Prostate gland (tissue), 2 donors: Measurements from ENCODE around the gene KIF26B. TPM values are rescaled to one million over a fixed set of nuclear protein-coding genes. Genes with fewer than 3 reads are reported as not detected.

Source experiments
- DNase-seq: peaks from one replicate; pipeline ENCODE4 v3.0.0-alpha.2; 2019; ENCODE audit warnings: low spot score
- H3K27ac ChIP-seq, 2 donors: fragments of 200-600 bp; sonication (generic); 2 replicates each; pipeline ENCODE4 v1.5.1; 2017 to 2019
- H3K27me3 ChIP-seq: fragments of 200-600 bp; sonication (generic); replicated peaks from 2 replicates; pipeline ENCODE4 v1.5.1; 2019; ENCODE audit not compliant: insufficient read depth
- H3K36me3 ChIP-seq, 2 donors: fragments of 200-600 bp; sonication (generic); 1 replicate in 1 of 2; 2 replicates in 1 of 2; pipeline versions ENCODE4 v1.5.1 to v1.8.1; 2017 to 2019
- H3K4me1 ChIP-seq: fragments of 200-600 bp; sonication (generic); replicated peaks from 2 replicates; pipeline ENCODE4 v1.5.1; 2019
- H3K4me3 ChIP-seq, 2 donors: fragments of 200-600 bp; sonication (generic); 2 replicates each; pipeline ENCODE4 v1.5.1; 2017 to 2019
- H3K9me3 ChIP-seq: fragments of 200-600 bp; sonication (generic); 2 replicates; pipeline ENCODE4 v1.5.1; 2017
- CTCF ChIP-seq, 4 experiments: fragments of 200-600 bp in 2 of 4; fragments of 450-650 bp in 2 of 4; sonication (generic) in 2 of 4; IDR thresholded peaks; 1 replicate in 3 of 4; 2 replicates in 1 of 4; pipeline ENCODE4 v1.5.1; 2016 to 2019; ENCODE audit warnings: antibody characterized with exemption in 4 of 4, mild to moderate bottlenecking in 2 of 4, moderate library complexity in 2 of 4
- POLR2A ChIP-seq: fragments of 450-650 bp; IDR thresholded peaks from one replicate; pipeline ENCODE4 v1.6.1; 2016; ENCODE audit warnings: antibody characterized with exemption, mild to moderate bottlenecking
- POLR2AphosphoS5 ChIP-seq: sonication (generic); formaldehyde crosslinking; IDR thresholded peaks from one replicate; pipeline ENCODE4 v1.6.1; 2017; ENCODE audit warnings: antibody characterized with exemption
- WGBS: methylation state at CpG from one replicate; pipeline ENCODE4 v1.1.5; 2018; 5-methylcytosine and 5-hydroxymethylcytosine counted together
- intact Hi-C: fragments of 100-400 bp; cut with DNase I; formaldehyde crosslinking; loops from one replicate; pipeline ENCODE4 v1.14.2; 2022
- total RNA-seq, 2 donors: library from RNA; depleted of rRNA; stranded (reverse); fragments of >200 nt; gene quantifications; one replicate each; pipeline ENCODE4 v1.1.0, GENCODE V29; 2016

KIF26B gene
- total RNA-seq, 2 donors from 2014 or later = 3.3 to 3.8 TPM

- H3K27me3 ChIP-seq = no peaks in the 10 kb centered on the region
- 75% methylated on average over 4 of the region's 4 CpGs for WGBS
- no peak for TF ChIP-seq POLR2A
- TF ChIP-seq CTCF (IDR thresholded peaks at IDR 0.05) = no peak
- no peak for TF ChIP-seq POLR2AphosphoS5
- no peaks in the 10 kb centered on the region for H3K36me3 ChIP-seq
- H3K4me3 ChIP-seq = no peak overlapping the region
- no peak overlapping the region for H3K27ac ChIP-seq
- H3K4me1 ChIP-seq = no peaks in the 10 kb centered on the region
- H3K9me3 ChIP-seq = no peaks in the 10 kb centered on the region
- intact Hi-C loops = no loop called here
- no peak for DNase-seq
These were observed 46.5 kb upstream of the KIF26B start for GRCh38 chr1:245108246-245108645.

GRCh38 chr1:245108909-245109308 is 45.9 kb upstream of the KIF26B start:
- 24% methylated on average over 7 of the region's 7 CpGs for WGBS
- Histone ChIP-seq H3K27ac (no peak overlapping the region), H3K4me3 (no peak overlapping the region), H3K4me1 (no peaks in the 10 kb centered on the region), H3K36me3 (no peaks in the 10 kb centered on the region), H3K9me3 (no peaks in the 10 kb centered on the region), H3K27me3 (no peaks in the 10 kb centered on the region)
- DNase-seq = no peak
- intact Hi-C loops = no loop called here
- TF ChIP-seq CTCF (IDR thresholded peaks at IDR 0.05) (no peak), POLR2AphosphoS5 (no peak), POLR2A (no peak)

GRCh38 chr1:245110406-245110805 is 44.4 kb upstream of the KIF26B start:
- Histone ChIP-seq H3K27me3 (no peaks in the 10 kb centered on the region), H3K9me3 (no peaks in the 10 kb centered on the region), H3K4me3 (no peak overlapping the region), H3K27ac (no peak overlapping the region), H3K36me3 (no peaks in the 10 kb centered on the region), H3K4me1 (no peaks in the 10 kb centered on the region)
- WGBS = 92% methylated on average over 2 of the region's 2 CpGs
- DNase-seq = no peak
- intact Hi-C loops = no loop called here
- TF ChIP-seq POLR2A (no peak), CTCF (IDR thresholded peaks at IDR 0.05) (no peak), POLR2AphosphoS5 (no peak)

GRCh38 chr1:245111073-245111472 is 43.7 kb upstream of the KIF26B start:
- Histone ChIP-seq H3K36me3 (no peaks in the 10 kb centered on the region), H3K4me3 (no peak overlapping the region), H3K4me1 (no peaks in the 10 kb centered on the region), H3K27me3 (no peaks in the 10 kb centered on the region), H3K9me3 (no peaks in the 10 kb centered on the region), H3K27ac (no peak overlapping the region)
- no peak for DNase-seq
- intact Hi-C loops = no loop called here
- TF ChIP-seq POLR2AphosphoS5 (no peak), CTCF (IDR thresholded peaks at IDR 0.05) (no peak), POLR2A (no peak)
- WGBS = 52% methylated on average over 6 of the region's 6 CpGs

- DNase-seq = no peak
- intact Hi-C loops = no loop called here
- TF ChIP-seq POLR2A = no peak
- TF ChIP-seq POLR2AphosphoS5 = no peak
- TF ChIP-seq CTCF (IDR thresholded peaks at IDR 0.05) = no peak
- Histone ChIP-seq H3K27me3 (no peaks in the 10 kb centered on the region), H3K4me3 (no peak overlapping the region), H3K4me1 (no peaks in the 10 kb centered on the region), H3K36me3 (no peaks in the 10 kb centered on the region), H3K9me3 (no peaks in the 10 kb centered on the region), H3K27ac (no peak overlapping the region)
- 95% methylated on average over 9 of the region's 9 CpGs for WGBS
These were observed 41.1 kb upstream of the KIF26B start for GRCh38 chr1:245113649-245114048.
